Stimulated activated naive CD8-positive, alpha-beta T cell treated with anti-CD3 and anti-CD28 coated beads, Interleukin-15, amount 100 ng/mL, for 72 hours (primary cell): Measurements from ENCODE around the gene ZBTB21.
"Not testable (repeated sequence)": the region's sequence is repeated elsewhere in the genome, so short reads cannot be mapped to it uniquely, and the experiment has no call there.

Source experiments
- ATAC-seq: fragments of 150-1000 bp; cut with Tn5 transposase; 2 replicates; pipeline ENCODE4 v1.10.0; 2021; ENCODE audit warnings: mild to moderate bottlenecking, moderate library complexity
- DNase-seq, 2 donors: peaks; one replicate each; pipeline ENCODE4 v3.0.0; 2021 to 2022
- H3K27ac Mint-ChIP-seq, 2 donors: one replicate each; pipeline ENCODE4 v1.8.0; 2022; ENCODE audit warnings: mild to moderate bottlenecking in 2 of 2, mixed read lengths in 2 of 2, moderate library complexity in 2 of 2
- H3K27me3 Mint-ChIP-seq: one replicate; pipeline ENCODE4 v1.8.0; 2022; ENCODE audit warnings: mixed read lengths
- H3K4me1 Mint-ChIP-seq: one replicate; pipeline ENCODE4 v1.8.0; 2022; ENCODE audit warnings: mild to moderate bottlenecking, mixed read lengths
- H3K4me3 Mint-ChIP-seq, 2 donors: one replicate each; pipeline ENCODE4 v1.8.0; 2022; ENCODE audit warnings: mild to moderate bottlenecking in 2 of 2, mixed read lengths in 2 of 2, moderate library complexity in 1 of 2
- H3K9me3 Mint-ChIP-seq, 2 donors: one replicate each; pipeline ENCODE4 v1.8.0; 2022; ENCODE audit warnings: mixed read lengths in 2 of 2

Gene ZBTB21

GRCh38 chr21:41994613-41995012 is 15.5 kb downstream of the ZBTB21 start:
- H3K9me3 Mint-ChIP-seq, result peaks cover 18 to 25% of the 10 kb centered on the region in 2 donors
- H3K27ac Mint-ChIP-seq, ATAC-seq, H3K4me1 Mint-ChIP-seq, H3K27me3 Mint-ChIP-seq, H3K4me3 Mint-ChIP-seq, DNase-seq: not testable (repeated sequence)

DNA sequence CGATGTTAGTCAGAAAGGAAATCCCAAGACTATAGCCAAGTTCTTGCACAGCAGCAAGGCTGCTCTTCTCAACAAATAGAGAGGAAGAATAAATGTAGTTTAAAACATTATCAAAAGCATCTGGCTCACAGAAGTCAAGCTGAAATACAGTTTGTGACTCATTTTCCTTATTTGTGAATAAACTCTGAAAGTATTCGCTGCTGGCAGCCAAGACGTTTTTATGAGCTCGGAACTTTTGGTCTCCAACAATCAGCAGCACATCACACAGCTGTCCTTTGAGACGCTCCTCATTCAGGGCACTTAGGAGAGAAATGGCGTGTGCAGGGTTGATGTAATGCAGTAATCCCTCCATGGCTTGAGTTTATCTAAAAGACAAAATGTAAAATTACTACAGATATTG is 16.4 kb downstream of the ZBTB21 start:
- H3K4me1 Mint-ChIP-seq, result peaks cover 9% of the 10 kb centered on the region
- ATAC-seq, result no peak
- H3K27me3 Mint-ChIP-seq, result no peaks in the 10 kb centered on the region

GRCh38 chr21:41992576-41992975 is 17.6 kb downstream of the ZBTB21 start:
- ATAC-seq (no peak), DNase-seq (no peak)
- Mint-ChIP-seq H3K4me3 (no peak overlapping the region), H3K27me3 (no peaks in the 10 kb centered on the region), H3K27ac (peak overlapping the region in 1 of 2 donors; percentile 31), H3K9me3 (peaks cover 18 to 25% of the 10 kb centered on the region in 2 donors), H3K4me1 (peaks cover 9% of the 10 kb centered on the region)

More for the DNA sequence above, 16.4 kb downstream of the ZBTB21 start:
- Mint-ChIP-seq H3K27ac (no peak overlapping the region), H3K4me3 (no peak overlapping the region), H3K9me3 (peaks cover 18 to 25% of the 10 kb centered on the region in 2 donors)
- no peak for DNase-seq

DNA sequence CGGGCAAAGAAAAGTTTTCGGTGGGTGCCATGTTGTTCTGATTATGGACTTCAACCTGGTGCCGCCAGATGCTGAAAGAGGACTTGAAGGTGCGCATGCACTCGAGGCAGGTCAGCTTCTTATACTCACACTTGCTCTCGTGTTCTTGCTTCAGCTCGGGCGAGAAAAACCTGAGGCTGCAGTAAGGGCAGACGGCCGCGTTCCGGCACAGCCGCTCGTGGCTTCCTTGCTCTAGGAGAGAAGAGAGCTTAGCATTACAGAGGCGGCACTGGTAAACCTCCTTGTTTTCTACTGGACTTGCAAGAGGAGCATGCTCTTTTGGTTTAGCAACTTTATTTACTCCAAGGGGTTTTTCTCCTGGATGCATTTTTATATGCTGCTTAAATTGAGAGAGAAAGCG is 18.5 kb downstream of the ZBTB21 start:
- Mint-ChIP-seq H3K27ac (no peak overlapping the region), H3K27me3 (no peaks in the 10 kb centered on the region), H3K4me1 (peaks cover 9% of the 10 kb centered on the region), H3K9me3 (peaks cover 14 to 21% of the 10 kb centered on the region in 2 donors), H3K4me3 (no peak overlapping the region)
- DNase-seq (no peak), ATAC-seq (no peak)

GRCh38 chr21:41989698-41990097 is 20.5 kb downstream of the ZBTB21 start:
- no peak for ATAC-seq

GRCh38 chr21:41987310-41987709 is 22.9 kb downstream of the ZBTB21 start:
- no peaks in the 10 kb centered on the region for H3K27me3 Mint-ChIP-seq
- no peaks in the 10 kb centered on the region for H3K4me1 Mint-ChIP-seq
- no peak overlapping the region for H3K4me3 Mint-ChIP-seq
- no peak for ATAC-seq
- no peak for DNase-seq
- peaks cover 0 to 12% of the 10 kb centered on the region in 2 donors for H3K9me3 Mint-ChIP-seq
- H3K27ac Mint-ChIP-seq, result no peak overlapping the region

More at GRCh38 chr21:41989698-41990097, 20.5 kb downstream of the ZBTB21 start:
- Mint-ChIP-seq H3K4me1 (peaks cover 1% of the 10 kb centered on the region), H3K4me3 (no peak overlapping the region), H3K9me3 (peaks cover under 1 to 2% of the 10 kb centered on the region in 2 donors), H3K27me3 (no peaks in the 10 kb centered on the region), H3K27ac (no peak overlapping the region)
- no peak for DNase-seq

DNA sequence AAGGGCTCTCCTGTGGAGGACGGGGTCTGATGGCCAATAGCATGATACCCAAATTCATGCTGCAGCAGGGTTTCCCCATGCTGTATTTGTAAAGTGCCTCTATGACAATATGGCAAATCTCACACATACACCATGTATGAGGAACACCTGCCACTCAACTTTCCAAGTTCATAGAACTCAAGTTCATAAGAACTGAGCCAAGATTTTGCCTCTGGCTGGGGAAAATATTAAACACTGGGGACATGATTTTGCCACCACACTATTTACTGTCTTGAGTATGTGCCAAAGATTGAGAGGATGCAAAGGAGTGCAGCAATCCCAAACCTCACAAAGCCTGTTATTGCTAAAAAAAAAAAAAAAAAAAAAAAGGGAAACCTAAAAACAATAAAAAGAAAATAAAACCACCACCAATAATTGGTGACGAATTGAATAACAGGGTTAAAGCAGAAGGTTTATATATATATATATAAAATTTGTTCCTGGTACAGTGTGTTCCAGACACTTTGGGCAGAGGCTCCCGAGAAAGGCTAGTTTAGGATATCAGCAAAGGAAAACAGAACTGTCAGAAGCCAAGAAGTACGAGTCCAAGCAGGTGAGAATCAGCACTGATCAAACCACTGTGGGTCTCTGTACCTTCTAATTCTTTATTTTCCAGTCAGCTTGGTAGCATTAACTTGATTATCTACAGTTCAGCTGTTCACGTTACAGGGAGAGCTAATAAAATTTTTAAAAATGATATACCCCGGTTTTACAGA is 24.3 kb downstream of the ZBTB21 start:
- H3K4me1 Mint-ChIP-seq, result no peaks in the 10 kb centered on the region
- DNase-seq, result no peak
- H3K4me3 Mint-ChIP-seq, result no peak overlapping the region
- H3K9me3 Mint-ChIP-seq, result peaks cover 0 to 15% of the 10 kb centered on the region in 2 donors
- no peak for ATAC-seq
- no peak overlapping the region for H3K27ac Mint-ChIP-seq
- no peaks in the 10 kb centered on the region for H3K27me3 Mint-ChIP-seq

DNA sequence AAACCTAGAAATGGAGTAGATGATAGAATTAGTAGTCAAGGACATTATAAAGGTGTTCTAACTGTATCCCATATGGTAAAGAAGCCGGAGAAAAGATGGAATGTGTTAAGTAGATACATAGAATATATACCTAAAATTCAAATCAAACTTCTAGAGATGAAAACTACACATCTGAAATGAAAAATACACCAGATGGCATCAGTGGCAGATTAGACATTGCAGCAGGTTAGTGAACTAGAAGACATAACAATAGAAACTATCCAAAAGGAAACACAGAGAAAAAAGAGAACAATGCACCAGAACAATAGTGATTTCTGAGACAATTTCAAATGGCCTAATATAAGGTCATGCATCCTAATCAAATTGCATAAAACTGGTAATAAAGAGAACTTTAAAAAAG is 26.9 kb downstream of the ZBTB21 start:
- Mint-ChIP-seq H3K27me3 (no peaks in the 10 kb centered on the region), H3K27ac (no peak overlapping the region), H3K4me1 (no peaks in the 10 kb centered on the region), H3K4me3 (no peak overlapping the region), H3K9me3 (peaks cover 10 to 27% of the 10 kb centered on the region in 2 donors)
- ATAC-seq, result no peak
- no peak for DNase-seq

DNA sequence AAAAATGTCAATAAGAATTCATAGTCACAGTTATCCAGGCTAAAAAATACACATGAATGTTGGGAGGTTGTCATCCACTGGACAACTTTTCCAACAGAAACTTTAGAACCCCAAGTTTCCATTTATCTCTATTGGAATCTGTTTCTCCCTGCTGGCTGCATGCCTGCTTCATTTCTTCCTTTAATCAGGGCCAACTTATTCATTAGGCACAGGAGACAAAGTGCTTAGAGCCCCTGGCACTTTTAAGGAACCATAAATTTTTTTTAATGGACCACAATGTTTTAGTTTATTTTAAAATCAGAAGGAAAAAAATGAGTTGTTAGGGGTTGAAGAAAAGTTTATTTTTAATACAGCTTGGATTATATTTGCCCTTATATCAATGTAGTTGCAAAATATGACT is 29.6 kb downstream of the ZBTB21 start:
- no peaks in the 10 kb centered on the region for H3K4me1 Mint-ChIP-seq
- H3K9me3 Mint-ChIP-seq, result peaks cover 10 to 27% of the 10 kb centered on the region in 2 donors
- no peak for ATAC-seq
- H3K27ac Mint-ChIP-seq, result no peak overlapping the region
- H3K27me3 Mint-ChIP-seq, result no peaks in the 10 kb centered on the region
- DNase-seq, result no peak
- no peak overlapping the region for H3K4me3 Mint-ChIP-seq

- Mint-ChIP-seq H3K4me1 (peaks cover 3% of the 10 kb centered on the region), H3K27ac (no peak overlapping the region), H3K9me3 (peaks cover 10 to 27% of the 10 kb centered on the region in 2 donors), H3K27me3 (no peaks in the 10 kb centered on the region), H3K4me3 (no peak overlapping the region)
- DNase-seq (no peak), ATAC-seq (no peak)
These were observed 30.3 kb downstream of the ZBTB21 start for GRCh38 chr21:41979751-41980369.

- DNase-seq (no peak), ATAC-seq (no peak)
- H3K27ac Mint-ChIP-seq, result no peak overlapping the region
These were observed 30.8 kb downstream of the ZBTB21 start for GRCh38 chr21:41979335-41979734.

DNA sequence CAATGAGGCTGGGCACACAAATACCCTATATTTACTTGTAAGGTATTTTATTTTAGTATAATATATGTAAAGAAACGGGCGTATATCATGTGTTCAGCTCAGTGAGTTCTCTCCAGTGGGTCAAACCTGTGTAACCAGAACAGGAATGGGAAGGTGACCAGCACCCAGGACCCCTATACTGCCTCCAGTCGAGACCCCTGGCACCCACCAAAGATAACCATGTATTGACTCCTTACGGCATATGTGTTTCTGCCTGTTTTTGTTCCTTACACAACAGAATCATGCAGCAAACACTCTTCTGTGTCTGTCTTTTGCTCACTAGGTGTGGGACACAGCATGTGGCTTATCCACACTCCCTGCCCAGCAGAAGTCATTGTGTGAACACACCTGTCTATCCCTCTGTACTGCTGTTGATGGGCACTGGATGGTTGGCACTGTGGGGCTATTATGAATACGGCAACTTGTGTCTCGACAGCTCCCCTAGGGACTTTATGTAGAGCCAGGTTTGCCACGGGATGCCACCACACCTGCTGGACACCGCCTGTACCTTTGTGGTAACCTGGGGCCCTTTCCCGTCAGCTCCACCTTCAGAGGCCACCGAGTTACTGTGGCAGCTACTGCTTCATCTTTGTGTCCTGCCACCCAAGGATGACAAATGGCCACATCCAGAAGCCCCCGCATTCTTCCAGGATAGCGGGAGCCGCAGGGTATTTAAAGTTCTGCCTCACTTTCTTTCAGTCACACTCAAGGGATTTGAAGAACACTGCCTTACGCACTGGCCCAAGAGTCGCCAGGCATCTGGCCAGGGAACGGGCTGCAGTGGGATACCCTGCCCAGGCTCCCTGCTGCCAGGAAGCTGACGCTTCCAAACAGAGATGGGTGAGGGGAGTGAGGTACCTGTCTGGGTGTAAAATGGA is 32.9 kb downstream of the ZBTB21 start:
- peaks cover 17% of the 10 kb centered on the region for H3K4me1 Mint-ChIP-seq
- ATAC-seq (no peak), DNase-seq (no peak)
- H3K9me3 Mint-ChIP-seq, result peaks cover 10 to 21% of the 10 kb centered on the region in 2 donors
- no peaks in the 10 kb centered on the region for H3K27me3 Mint-ChIP-seq
- no peak overlapping the region for H3K4me3 Mint-ChIP-seq
- H3K27ac Mint-ChIP-seq, result no peak overlapping the region

More at GRCh38 chr21:41979335-41979734, 30.8 kb downstream of the ZBTB21 start:
- Mint-ChIP-seq H3K9me3 (peaks cover 10 to 27% of the 10 kb centered on the region in 2 donors), H3K4me3 (no peak overlapping the region), H3K4me1 (peaks cover 9% of the 10 kb centered on the region), H3K27me3 (no peaks in the 10 kb centered on the region)

- Mint-ChIP-seq H3K4me3 (no peak overlapping the region), H3K4me1 (peaks cover 17% of the 10 kb centered on the region), H3K27ac (no peak overlapping the region), H3K9me3 (peaks cover 10 to 18% of the 10 kb centered on the region in 2 donors), H3K27me3 (no peaks in the 10 kb centered on the region)
- no peak for DNase-seq
- ATAC-seq, result no peak
These were observed 33.5 kb downstream of the ZBTB21 start for GRCh38 chr21:41976611-41977010.

DNA sequence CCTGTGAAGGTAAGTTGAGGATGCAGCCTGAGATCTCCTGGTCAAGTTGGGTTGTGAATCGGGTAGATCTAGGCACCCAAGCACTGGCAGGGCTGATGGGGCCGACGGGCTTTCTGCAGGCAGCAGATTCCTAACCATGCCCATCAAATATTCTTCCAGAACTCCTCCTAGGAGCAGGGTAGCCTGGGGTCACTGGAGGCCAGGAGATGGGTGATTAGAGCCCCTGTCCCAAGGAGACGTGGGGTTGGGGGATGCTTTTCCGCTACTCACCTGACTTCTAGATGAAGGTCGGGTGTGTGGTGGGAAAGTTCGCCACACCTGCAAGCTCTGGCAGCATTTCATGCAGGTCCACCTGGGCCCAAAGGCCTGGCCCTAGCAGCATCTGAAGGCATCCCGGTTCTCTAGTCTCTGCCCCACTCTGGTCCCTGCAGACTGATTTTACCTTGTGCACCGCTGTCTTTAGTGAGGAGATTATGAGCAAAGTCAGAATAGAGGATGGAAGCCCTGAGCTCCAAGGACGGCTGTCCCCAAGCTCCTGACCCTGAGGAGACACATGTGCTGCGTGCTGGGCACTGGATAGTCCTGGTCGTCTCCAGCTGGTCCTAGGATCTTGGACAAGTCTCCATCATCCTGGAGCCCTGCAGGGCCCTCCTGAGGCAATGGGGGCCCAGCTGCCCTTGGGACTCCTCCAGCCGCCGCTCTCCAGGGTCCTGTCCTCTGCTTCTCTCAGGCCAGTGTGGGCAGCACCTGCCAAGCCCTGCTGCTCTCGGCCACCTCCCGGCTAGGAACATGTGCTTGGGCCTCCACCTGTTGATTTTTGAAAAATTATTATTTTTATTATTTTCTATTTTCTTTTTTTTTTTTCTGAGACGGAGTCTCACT is 34.5 kb downstream of the ZBTB21 start:
- peaks cover 17% of the 10 kb centered on the region for H3K4me1 Mint-ChIP-seq
- ATAC-seq (no peak), DNase-seq (no peak)
- no peak overlapping the region for H3K27ac Mint-ChIP-seq
- no peak overlapping the region for H3K4me3 Mint-ChIP-seq
- H3K27me3 Mint-ChIP-seq, result no peaks in the 10 kb centered on the region
- H3K9me3 Mint-ChIP-seq, result peaks cover 10 to 18% of the 10 kb centered on the region in 2 donors

- ATAC-seq, result no peak
- H3K4me1 Mint-ChIP-seq, result peaks cover 17% of the 10 kb centered on the region
- H3K9me3 Mint-ChIP-seq, result peaks cover 8 to 16% of the 10 kb centered on the region in 2 donors
- no peaks in the 10 kb centered on the region for H3K27me3 Mint-ChIP-seq
- no peak overlapping the region for H3K4me3 Mint-ChIP-seq
- peak overlapping the region; percentile 94 to 96 for H3K27ac Mint-ChIP-seq
- DNase-seq, result no peak
These were observed 35.5 kb downstream of the ZBTB21 start for GRCh38 chr21:41974752-41975053.
